Ammon's horn (tissue), 1 donor: ENCODE results near the gene ZFP36L1.

Source experiments
- DNase-seq: peaks from one replicate; pipeline ENCODE4 v3.0.0-alpha.2; 2016; ENCODE audit warnings: low spot score

Gene ZFP36L1

GRCh38 chr14:68738559-68738958 is 54.3 kb downstream of the ZFP36L1 start:
- no peak for DNase-seq
